HG03571 (cell line): ENCODE results near the gene SCYGR8.
"Not testable (repeated sequence)": the region's sequence is repeated elsewhere in the genome, so short reads cannot be mapped to it uniquely, and the experiment has no call there.

Experiments
- ATAC-seq: cut with Tn5 transposase; IDR thresholded peaks from one replicate; pipeline ENCODE4 v1.9.1; 2021; ENCODE audit not compliant: unreplicated experiment

Gene SCYGR8, protein sequence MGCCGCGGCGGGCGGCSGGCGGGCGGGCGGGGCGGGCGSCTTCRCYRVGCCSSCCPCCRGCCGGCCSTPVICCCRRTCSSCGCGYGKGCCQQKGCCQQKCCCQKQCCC

DNA sequence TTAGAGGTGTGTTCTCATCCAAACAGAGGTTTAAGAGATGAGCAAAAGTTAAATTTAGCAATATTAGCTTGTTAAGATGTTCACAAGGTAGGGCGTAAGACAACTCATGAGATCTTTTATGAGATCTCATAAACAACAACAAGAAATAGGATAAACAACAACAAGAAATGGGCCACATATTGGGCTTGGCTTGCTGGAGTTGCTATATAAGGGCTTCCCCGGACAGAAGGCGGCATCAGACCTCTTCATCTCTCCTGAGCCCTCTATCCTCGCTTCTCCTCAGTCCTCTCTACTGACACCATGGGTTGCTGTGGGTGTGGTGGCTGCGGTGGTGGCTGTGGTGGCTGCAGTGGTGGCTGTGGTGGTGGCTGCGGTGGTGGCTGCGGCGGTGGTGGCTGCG lies at the start of gene SCYGR8:
Gene SCYGR8, plus strand, starts transcription at position 301 of the 400 bp plus-strand sequence. Its CDS starts 0 bp downstream, at position 301.
- no peak for ATAC-seq

DNA sequence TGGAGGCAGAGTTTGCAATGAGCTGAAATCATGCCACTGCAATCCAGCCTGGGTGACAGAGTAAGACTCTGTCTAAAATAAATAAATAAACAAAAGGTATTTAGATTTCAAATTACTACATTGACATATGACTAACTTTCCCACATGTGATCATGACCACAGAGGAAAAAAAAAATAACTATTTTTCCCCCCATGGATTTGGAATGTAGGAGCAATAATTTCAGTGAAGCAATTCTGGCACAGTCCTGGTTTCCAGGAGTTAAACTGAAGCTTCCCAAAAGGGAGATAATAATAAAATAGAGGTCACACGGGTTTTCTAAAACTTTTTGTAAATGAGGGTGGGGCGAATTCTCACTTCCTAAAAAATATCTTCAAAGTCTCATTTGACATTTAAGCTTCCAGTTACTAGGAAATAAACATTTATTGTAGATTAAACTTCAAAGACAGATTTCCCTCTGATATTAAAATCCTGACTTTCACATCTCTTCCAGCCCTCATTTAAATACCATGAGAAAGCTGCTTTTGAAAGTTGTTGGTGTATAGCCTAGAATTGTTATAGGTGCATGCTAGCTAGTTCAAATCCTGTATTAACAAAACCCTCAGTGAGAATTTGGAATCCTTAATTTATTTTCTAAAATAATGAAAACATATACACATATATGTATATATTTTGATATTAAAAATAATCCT lies 48.6 kb upstream of the SCYGR8 start:
- ATAC-seq: no peak

DNA sequence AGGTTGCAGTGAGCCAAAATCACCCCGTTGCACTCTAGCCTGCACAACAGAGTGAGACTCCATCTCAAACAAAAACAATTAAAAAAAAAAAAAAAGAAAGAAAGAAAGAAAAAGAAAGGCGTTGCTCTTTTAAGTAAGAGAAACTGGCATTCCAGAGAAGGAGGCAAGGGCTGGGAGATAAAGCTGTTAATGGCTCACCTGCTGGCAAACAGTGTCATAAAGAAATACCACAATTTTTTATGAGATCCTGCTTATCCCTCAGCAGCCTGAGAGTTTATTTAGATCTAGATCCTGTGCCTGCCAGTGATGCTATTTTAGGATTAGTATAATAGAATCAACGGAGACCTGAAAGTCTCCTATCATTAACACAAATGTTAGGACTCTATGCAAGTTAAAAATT lies 44.1 kb upstream of the SCYGR8 start:
- no peak for ATAC-seq

DNA sequence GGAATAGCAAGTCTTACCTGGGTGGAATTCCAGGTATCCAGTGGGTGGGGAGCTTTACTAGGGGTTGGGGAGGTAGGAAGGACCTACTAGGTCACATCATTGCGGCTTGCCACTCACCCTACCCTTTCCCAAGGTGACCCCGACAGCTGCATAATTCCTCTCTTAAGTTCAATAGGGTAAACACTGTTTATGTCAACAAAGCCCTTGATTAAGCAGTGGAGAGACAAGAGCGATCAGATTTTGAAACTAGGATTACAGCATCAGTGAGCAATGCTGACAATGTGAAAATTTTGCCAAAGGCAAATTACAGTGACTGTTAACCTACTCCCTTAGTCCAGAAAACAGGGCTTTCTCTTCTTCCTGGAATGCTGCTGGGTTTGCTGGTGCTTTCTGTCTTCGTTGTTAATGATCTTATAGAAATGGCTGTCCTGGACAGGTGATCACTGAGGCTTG lies 42.4 kb upstream of the SCYGR8 start:
- ATAC-seq: no peak

DNA sequence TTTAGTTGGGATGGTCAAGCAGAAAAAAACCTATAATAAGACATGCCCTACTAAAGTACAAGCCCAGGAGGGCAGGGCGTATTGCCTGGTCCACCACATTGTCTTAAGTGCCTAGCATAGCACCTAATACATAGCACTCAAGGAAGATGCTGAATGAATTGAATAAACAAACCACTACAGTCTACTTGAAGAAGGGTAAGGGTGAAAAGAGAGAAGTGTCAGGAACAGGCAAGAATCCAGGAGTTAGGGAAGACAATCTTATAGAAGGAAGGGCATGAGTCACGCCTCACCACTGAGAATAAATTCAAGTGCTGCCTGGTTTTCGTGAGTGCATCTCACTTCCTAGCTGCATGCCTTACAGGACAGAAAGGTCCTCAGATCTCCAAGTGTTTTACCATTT lies 41.7 kb upstream of the SCYGR8 start:
- ATAC-seq: no peak

DNA sequence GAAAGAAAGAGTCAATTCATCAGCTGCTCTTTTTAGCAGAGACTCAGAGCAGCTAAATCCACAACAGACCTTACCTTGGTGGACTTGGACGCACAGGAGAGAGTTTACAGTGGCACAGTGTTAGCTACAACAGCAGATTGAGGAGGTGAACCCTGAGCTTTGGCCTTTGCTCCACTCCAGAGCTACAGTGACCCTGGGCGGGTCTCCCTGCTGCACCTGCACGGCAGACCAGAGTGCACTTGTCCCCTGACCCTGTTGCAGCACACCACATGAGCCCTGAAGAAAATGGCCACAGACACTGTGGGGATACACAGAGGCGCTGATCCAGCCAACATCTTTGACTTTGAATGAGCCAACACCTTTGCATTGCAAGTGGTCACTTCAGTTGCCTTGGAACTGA lies 38.8 kb upstream of the SCYGR8 start:
- ATAC-seq: no peak

DNA sequence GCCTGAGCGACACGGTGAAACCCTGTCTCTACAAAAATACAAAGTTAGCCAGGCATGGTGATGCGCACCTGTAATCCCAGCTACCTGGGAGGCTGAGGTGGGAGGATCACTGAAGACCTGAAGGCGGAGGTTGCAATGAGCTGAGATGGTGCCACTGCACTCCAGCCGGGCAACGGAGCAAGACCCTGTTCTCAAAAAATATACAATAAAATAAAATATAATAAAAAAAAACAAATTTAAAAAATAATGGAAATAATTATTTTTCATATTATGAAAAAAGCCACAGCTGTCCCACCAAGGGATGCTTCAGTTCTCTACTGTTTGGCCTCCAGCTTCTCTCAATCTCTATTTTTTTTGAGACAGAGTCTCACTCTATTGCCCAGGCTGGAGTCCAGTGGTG lies 38.3 kb upstream of the SCYGR8 start:
- ATAC-seq: no peak

DNA sequence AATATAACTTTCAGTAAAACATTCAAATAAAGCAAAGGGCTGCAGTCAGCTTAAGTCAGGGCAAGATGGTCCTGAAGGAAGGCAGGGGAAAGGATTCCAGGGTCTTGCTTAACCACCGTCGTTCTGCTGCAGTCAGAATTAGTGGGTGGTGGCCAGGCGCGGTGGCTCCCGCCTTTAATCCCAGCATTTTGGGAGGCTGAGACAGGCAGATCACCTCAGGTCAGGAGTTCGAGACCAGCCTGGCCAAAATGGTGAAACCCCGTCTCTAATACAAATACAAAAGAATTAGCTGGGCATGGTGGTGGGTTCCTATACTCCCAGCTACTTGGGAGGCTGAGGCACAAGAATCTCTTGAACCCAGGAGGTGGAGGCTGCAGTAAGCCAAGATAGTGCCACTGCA lies 34.7 kb upstream of the SCYGR8 start:
- no peak for ATAC-seq

DNA sequence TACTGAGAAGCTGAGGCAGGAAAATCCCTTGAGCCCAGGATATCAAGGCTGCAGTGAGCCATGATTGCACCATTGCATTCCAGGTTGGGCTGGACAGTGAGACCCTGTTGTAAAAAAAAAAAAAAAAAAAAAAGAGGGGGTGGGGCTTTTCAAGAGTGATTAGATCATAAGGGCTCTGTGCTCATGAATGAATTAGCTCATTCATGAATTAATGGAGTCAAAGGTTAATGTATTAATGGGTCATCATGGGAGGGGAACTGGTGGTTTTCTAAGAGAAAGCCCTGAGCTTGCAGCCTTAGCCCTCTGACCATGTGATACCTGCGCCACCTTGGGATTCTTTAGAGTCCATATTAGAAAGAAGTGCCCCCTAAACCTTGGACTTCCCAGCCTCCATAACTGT lies 32.4 kb upstream of the SCYGR8 start:
- no peak for ATAC-seq

DNA sequence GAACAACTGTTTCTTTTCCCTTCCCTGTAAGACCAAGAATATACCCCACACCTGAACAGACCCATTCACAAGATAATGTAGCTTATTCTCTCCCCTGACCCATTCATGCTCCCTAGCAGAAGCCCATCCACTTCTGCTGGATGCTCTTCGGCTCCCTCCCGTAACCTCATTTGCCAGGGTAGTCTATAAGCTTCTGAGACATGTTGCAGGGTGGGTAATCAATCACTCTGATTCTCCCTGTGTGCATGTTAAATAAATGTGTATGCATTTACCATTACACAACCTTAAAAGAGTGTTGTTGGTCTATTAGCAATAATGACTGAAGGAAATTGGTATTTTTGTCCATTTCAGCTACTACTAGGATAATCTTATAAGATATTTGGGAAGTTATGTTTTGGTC lies 29.2 kb upstream of the SCYGR8 start:
- ATAC-seq: no peak

DNA sequence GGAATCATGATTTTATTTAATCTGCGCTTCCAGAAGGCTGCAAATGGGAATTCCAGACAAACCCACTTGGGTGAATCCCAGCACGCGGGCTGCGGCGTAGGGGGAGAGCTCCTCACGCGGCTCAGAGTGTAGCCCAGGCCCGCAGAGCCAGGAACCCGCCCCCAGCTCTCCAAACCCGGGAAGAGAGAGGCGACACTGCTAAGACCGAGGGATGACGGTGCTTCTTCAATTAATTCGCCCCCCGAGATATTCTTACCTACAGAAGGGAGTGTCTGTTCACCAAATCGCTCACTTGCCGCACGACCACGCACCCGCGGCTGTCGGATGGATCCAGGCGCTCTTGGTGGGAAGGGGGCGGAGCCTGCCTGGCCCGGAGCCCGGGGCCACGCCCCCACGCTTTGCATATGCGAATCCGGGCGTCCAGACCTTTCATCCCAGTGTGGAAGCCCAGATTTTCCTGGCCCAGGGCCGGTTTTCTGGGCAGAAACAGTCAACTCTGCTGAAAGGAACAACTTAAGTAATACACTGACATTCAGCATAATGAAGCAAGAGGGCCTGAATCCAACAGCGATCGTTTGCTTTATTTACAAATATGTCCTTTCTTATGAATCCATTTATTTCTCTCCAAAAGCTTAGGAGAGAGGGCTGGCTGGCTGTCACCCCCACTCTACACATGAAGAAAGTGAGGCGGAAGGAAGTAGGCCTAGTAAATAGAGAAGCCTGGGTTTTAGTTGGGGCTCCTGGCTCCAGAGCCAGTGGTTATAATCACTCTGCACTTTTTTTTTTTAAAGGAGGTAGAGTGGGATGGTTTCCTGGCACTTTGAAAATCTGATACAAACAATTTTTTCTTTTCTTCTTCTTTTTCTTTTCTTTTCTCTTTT lies 27.8 kb upstream of the SCYGR8 start, which contains the start of gene SLC19A3:
Gene SLC19A3, minus strand, starts transcription at position 342 of the 881 bp plus-strand sequence. CDS start 15,710 bp downstream, outside the sequence.
- no peak for ATAC-seq

DNA sequence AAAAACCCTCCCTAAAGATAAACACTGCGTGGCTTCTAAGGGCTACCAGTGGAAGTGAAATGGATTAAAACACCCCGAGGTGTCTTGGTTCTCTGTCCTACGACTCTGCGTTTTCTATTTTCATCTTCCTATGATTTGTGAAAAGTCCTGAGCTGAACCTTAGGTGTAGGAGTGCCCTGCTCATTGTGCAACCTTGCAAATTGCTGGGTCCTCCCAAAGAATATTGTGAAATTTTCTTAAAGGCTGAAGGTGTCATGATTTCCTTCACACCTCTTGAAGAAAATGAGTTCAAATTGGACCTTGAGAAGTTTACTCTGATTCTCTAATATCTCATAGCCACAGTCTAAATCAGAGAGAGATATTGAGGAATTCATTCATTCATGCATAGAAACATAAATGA lies 26.1 kb upstream of the SCYGR8 start:
- no peak for ATAC-seq

DNA sequence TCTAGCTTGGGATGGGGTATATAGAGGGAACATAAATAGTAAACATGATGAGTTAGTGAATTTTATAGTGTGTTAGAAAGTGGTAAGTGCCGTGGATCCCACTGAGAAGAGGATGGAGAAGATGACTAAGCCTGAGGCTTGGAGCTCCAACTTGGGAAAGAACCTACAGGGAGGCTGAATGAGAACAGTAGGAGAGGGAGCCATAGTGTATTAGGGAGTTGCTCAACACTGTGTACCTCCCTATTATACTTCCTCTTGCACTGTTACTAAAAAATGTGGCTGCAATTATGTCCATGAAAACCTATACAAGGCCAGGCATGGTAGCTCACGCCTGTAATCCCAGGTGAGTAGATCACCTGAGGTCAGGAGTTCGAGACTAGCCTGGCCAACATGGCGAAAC lies 25.0 kb upstream of the SCYGR8 start:
- ATAC-seq: no peak

DNA sequence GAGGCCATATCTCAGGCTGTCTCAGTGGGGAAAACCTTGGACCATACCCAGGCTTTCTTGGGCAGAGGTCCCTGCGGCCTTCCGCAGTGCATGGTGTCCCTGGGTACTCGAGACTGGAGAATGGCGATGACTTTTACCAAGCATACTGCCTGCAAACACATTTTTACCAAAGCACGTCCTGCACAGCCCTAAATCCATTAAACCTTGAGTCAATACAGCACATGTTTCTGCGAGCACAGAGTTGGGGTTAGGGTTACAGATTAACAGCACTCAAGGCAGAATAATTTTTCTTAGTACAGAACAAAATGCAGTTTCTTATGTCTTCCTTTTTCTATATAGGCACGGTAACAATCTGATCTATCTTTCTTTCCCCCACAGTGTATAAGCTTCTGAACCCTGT lies 22.9 kb upstream of the SCYGR8 start:
- ATAC-seq: not testable (repeated sequence)

DNA sequence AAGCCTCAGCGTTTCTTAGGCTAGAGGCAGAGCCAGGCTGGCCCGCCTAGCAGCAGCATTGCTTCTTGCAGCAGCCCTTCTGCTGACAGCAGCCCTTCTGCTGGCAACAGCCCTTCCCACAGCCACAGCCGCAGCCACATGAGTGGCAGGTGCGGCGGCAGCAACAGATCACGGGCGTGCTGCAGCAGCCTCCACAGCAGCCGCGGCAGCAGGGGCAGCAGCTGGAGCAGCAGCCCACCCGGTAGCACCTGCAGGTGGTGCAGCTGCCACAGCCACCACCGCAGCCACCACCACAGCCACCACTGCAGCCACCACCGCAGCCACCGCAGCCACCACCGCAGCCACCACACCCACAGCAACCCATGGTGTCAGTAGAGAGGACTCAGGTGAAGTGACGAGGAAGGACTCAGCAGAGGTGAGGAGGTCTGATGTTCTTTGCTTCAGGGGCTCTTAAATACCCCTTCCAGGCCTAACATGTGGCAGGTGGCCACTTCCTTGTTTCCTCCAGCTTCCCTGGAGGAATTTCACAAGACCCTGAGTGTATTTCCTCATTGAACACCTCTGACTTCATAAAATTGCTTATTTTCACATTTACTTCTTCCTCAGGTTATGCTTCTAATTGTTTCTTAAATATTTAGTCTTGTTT lies 21.2 kb upstream of the SCYGR8 start, which contains the start of gene SCYGR6:
Gene SCYGR6, minus strand, starts transcription at position 364 of the 646 bp plus-strand sequence. Its CDS starts 0 bp downstream, at position 364.
- ATAC-seq: no peak

DNA sequence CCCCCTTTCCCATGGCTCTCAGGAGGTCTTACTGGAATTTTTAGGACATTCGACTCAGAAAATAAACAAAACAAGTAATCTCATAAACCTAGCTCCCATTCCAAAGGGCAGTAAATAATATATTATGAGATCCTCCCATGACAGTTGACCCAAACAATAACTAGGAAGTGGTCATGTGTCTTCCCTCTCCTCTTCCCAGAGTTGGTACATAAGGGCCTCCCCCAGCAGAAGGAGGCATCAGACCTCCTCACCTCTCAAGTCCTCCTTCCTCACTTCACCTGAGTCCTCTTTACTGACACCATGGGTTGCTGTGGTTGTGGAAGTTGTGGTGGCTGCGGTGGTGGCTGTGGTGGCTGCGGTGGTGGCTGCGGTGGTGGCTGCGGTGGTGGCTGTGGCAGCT lies 17.7 kb upstream of the SCYGR8 start, which contains the start of gene SCYGR7:
Gene SCYGR7, plus strand, starts transcription at position 301 of the 400 bp plus-strand sequence. Its CDS starts 0 bp downstream, at position 301.
- ATAC-seq: no peak

DNA sequence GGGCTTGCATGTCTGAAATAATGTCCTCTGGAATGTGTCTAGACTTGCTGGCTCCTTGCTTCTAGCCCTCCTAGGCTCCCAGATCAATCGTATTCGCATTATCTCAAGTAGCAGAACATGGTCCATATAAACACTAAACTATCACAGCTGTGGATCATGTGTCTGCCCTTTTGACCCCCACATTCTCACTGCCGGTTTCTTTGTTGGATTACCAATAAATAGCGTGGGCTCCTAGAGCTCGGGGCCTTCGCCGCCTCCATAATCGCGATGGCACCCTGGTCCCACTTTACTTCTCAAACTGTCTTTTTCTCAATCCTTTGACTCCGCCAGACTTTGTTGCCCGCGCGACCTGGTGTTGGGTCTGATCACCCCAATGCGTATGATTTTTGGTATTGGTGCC lies 6.3 kb upstream of the SCYGR8 start:
- no peak for ATAC-seq

DNA sequence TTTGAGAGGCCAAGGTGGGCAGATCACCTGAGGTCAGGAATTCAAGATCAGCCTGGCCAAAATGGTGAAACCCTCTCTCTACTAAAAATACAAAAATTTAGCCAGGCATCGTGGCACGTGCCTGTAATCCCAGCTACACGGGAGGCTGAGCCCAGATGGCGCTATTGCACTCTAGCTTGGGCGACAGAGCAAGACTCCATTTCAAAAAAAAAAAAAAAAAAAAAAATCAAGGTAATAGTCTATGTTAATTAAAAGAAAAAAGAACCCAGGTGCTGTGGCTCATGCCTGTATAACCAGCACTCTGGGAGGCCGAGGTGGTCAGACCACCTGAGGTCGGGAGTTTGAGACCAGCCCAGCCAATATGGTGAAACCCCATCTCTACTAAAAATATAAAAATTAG lies 5.0 kb upstream of the SCYGR8 start:
- ATAC-seq: not testable (repeated sequence)

DNA sequence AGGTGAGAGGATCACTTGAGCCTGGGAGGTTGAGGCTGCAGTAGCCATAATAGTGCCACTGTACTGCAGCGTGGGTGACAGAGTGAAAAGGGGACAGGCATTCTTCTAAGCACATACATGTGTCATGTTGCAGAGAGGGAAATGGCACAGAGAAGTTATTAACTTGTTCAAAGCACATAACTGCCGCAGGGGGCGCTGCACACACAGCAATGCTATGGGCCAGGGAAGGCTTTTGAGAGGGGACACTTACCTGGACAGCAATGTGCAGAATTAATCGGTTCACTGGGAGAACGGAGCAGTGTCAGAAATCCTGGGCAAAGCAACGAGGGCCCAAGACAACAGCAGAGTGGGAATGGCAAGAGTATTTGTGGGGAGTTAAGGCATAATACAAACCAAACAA lies 2.4 kb downstream of the SCYGR8 start:
- no peak for ATAC-seq

DNA sequence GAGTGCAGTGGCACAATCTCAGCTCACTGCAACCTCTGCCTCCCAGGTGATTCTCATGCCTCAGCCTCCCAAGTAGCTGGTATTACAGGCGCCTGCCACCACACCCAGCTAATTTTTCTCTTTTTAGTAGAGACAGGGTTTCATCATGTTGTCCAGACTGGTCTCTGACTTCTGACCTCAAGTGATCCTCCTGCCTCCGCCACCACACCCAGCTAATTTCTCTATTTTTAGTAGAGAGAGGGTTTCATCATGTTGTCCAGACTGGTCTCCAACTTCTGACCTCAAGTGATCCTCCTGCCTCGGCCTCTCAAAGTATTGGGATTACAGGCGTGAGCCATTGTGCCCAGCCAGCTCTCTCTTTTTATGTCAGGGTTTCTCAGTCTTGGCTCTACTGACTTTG lies 10.6 kb downstream of the SCYGR8 start:
- not testable (repeated sequence) for ATAC-seq
